H1 (cell line): ENCODE measurements around the gene SLIRP.
"Not testable (repeated sequence)": the region's sequence is repeated elsewhere in the genome, so short reads cannot be mapped to it uniquely, and the experiment has no call there.

Experiments
- ATF2 ChIP-seq: IDR thresholded peaks from 2 replicates; pipeline ENCODE4 v1.6.1; 2012; ENCODE audit warnings: low read length, inconsistent platforms
- BACH1 ChIP-seq: IDR thresholded peaks from 2 replicates; pipeline ENCODE4 v1.6.1; 2012; ENCODE audit warnings: low read length, improper control_type of control experiment
- CBX8 ChIP-seq: fragments of 300-800, 300-1000 bp; sonication (generic); IDR thresholded peaks from 2 replicates; pipeline ENCODE4 v1.7.1; 2016; ENCODE audit warnings: low read depth, low read length, borderline replicate concordance
- CTCF ChIP-seq, 3 experiments: IDR thresholded peaks; 1 replicate in 2 of 3; 2 replicates in 1 of 3; pipeline versions ENCODE4 v1.5.1 to v1.6.1; 2011; ENCODE audit warnings: low read length in 3 of 3, mild to moderate bottlenecking in 3 of 3, inconsistent platforms in 2 of 3, low read depth in 1 of 3, moderate library complexity in 1 of 3; ENCODE audit not compliant: insufficient read depth in 1 of 3; ENCODE audit errors: control extremely low read depth in 1 of 3
- JUND ChIP-seq: IDR thresholded peaks from 2 replicates; pipeline ENCODE4 v1.6.1; 2011; ENCODE audit warnings: mild to moderate bottlenecking, improper control_type of control experiment, low read length
- NRF1 ChIP-seq: IDR thresholded peaks from 2 replicates; pipeline ENCODE4 v1.6.1; 2011; ENCODE audit warnings: mild to moderate bottlenecking, low read depth, low read length, improper control_type of control experiment
- POLR2A ChIP-seq, 2 experiments: IDR thresholded peaks; 1 replicate in 1 of 2; 2 replicates in 1 of 2; pipeline ENCODE4 v1.6.1; 2011; ENCODE audit warnings: low read depth in 2 of 2, low read length in 2 of 2, mild to moderate bottlenecking in 2 of 2; ENCODE audit errors: control extremely low read depth in 1 of 2
- SIRT6 ChIP-seq: IDR thresholded peaks from one replicate; pipeline ENCODE4 v1.7.1; 2012; ENCODE audit warnings: low read length, inconsistent platforms
- SUZ12 ChIP-seq: fragments of 200-600 bp; sonication (generic); IDR thresholded peaks from 2 replicates; pipeline ENCODE4 v1.6.1; 2012; ENCODE audit warnings: mild to moderate bottlenecking, inconsistent platforms, low read length, moderate library complexity, mixed read lengths
- TAF1 ChIP-seq: IDR thresholded peaks from 2 replicates; pipeline ENCODE4 v1.6.1; 2011; ENCODE audit warnings: mild to moderate bottlenecking, low read depth, low read length
- TCF12 ChIP-seq: IDR thresholded peaks from 2 replicates; pipeline ENCODE4 v1.6.1; 2011; ENCODE audit warnings: low read depth, mild to moderate bottlenecking, low read length
- TEAD4 ChIP-seq: IDR thresholded peaks from 2 replicates; pipeline ENCODE4 v1.6.1; 2012; ENCODE audit warnings: low read depth, low read length, inconsistent platforms, mixed read lengths
- ZNF274 ChIP-seq: IDR thresholded peaks from 2 replicates; pipeline ENCODE4 v1.7.0; 2012; ENCODE audit warnings: low read length, borderline replicate concordance; ENCODE audit errors: extremely low read depth

GRCh38 chr14:77747425-77747824, 39.5 kb downstream of the SLIRP start:
- TF ChIP-seq CBX8; ZNF274; CTCF (IDR thresholded peaks at IDR 0.05; ENCODE audit: control extremely low read depth in 1 of 3, insufficient read depth in 1 of 3, low read depth in 1 of 3, low read length in 3 of 3); SUZ12; JUND; TEAD4; POLR2A (IDR thresholded peaks at IDR 0.05; ENCODE audit: control extremely low read depth in 1 of 2, low read depth in 2 of 2, low read length in 2 of 2); NRF1; BACH1; TAF1; TCF12; ATF2; SIRT6: not testable (repeated sequence)
